WTC11 (cell line): ENCODE data around the gene TRIM62. TPM values are rescaled to one million over a fixed set of nuclear protein-coding genes. Genes with fewer than 3 reads are reported as not detected.

Experiments
- ATAC-seq: fragments of 200-7000 bp; cut with Tn5 transposase; 2 replicates; pipeline ENCODE4 v1.10.0; 2021; ENCODE audit warnings: mild to moderate bottlenecking, moderate library complexity
- CTCF ChIA-PET: fragments of 300-600 bp; sonication (Branson Sonifier 250); formaldehyde crosslinking; loops from one replicate; lab custom pipeline; 2021; ENCODE audit warnings: antibody characterized with exemption; lab: Charles Lee
- POLR2A ChIA-PET: fragments of 350-600 bp; sonication (Branson Sonifier 250); formaldehyde crosslinking; loops from one replicate; lab custom pipeline; 2021; ENCODE audit warnings: antibody characterized with exemption; lab: Charles Lee
- DNase-seq: peaks from one replicate; pipeline ENCODE4 v3.0.0; 2021; ENCODE audit warnings: low spot score
- H3K27ac Mint-ChIP-seq: 2 replicates; pipeline ENCODE4 v1.8.0; 2021; ENCODE audit warnings: mixed read lengths
- H3K27me3 Mint-ChIP-seq: 2 replicates; pipeline ENCODE4 v1.8.0; 2021; ENCODE audit warnings: low read depth, mild to moderate bottlenecking, moderate library complexity, mixed read lengths
- H3K36me3 Mint-ChIP-seq: 2 replicates; pipeline ENCODE4 v1.8.0; 2021; ENCODE audit warnings: mixed read lengths
- H3K4me1 Mint-ChIP-seq: 2 replicates; pipeline ENCODE4 v1.8.0; 2022; ENCODE audit warnings: mixed read lengths
- H3K4me3 Mint-ChIP-seq: 2 replicates; pipeline ENCODE4 v1.8.0; 2021; ENCODE audit warnings: mild to moderate bottlenecking, moderate library complexity, mixed read lengths
- H3K9me3 Mint-ChIP-seq: 2 replicates; pipeline ENCODE4 v1.8.0; 2021; ENCODE audit warnings: mixed read lengths
- CREM ChIP-seq: sonication (generic); formaldehyde crosslinking; IDR thresholded peaks from 2 replicates; pipeline ENCODE4 v1.8.1; 2022; ENCODE audit warnings: mild to moderate bottlenecking, missing genetic modification reagents, moderate library complexity
- ELF4 ChIP-seq: sonication (generic); formaldehyde crosslinking; IDR thresholded peaks from 2 replicates; pipeline ENCODE4 v1.8.1; 2022; ENCODE audit warnings: low read depth, mild to moderate bottlenecking, moderate library complexity, missing genetic modification reagents
- NR2C2 ChIP-seq: sonication (generic); formaldehyde crosslinking; IDR thresholded peaks from 2 replicates; pipeline ENCODE4 v1.8.0; 2022; ENCODE audit warnings: mild to moderate bottlenecking, missing genetic modification reagents
- OVOL2 ChIP-seq: fragments of 250-450 bp; sonication (Bioruptor Pico); IDR thresholded peaks from 2 replicates; pipeline ENCODE4 v1.9.0; 2021; ENCODE audit warnings: mild to moderate bottlenecking, borderline replicate concordance
- PRRX2 ChIP-seq: fragments of 250-450 bp; sonication (Bioruptor Pico); IDR thresholded peaks from 2 replicates; pipeline ENCODE4 v1.8.0; 2021; ENCODE audit warnings: mild to moderate bottlenecking
- RELA ChIP-seq: sonication (generic); formaldehyde crosslinking; IDR thresholded peaks from 2 replicates; pipeline ENCODE4 v1.8.1; 2022; ENCODE audit warnings: missing genetic modification reagents, mild to moderate bottlenecking, borderline replicate concordance
- TP53 ChIP-seq: sonication (generic); formaldehyde crosslinking; IDR thresholded peaks from 2 replicates; pipeline ENCODE4 v1.8.1; 2023; ENCODE audit warnings: mild to moderate bottlenecking, missing genetic modification reagents
- ZNF121 ChIP-seq: sonication (generic); formaldehyde crosslinking; IDR thresholded peaks from 2 replicates; pipeline ENCODE4 v1.8.0; 2023; ENCODE audit warnings: missing genetic modification reagents
- ZNF263 ChIP-seq: sonication (generic); formaldehyde crosslinking; IDR thresholded peaks from 2 replicates; pipeline ENCODE4 v1.8.1; 2022; ENCODE audit warnings: low read depth, mild to moderate bottlenecking, moderate library complexity, missing genetic modification reagents
- ZNF396 ChIP-seq: fragments of 250-450 bp; sonication (Bioruptor Pico); IDR thresholded peaks from 2 replicates; pipeline ENCODE4 v1.8.0; 2021; ENCODE audit warnings: mild to moderate bottlenecking, moderate library complexity, borderline replicate concordance
- total RNA-seq: library from RNA; stranded (reverse); gene quantifications from 3 replicates; pipeline ENCODE4 v1.2.3, GENCODE V29; 2021
- TF ChIP-seq, protein P1 (sequence below): fragments of 250-450 bp; sonication (Bioruptor Pico); IDR thresholded peaks from 2 replicates; pipeline ENCODE4 v1.9.0; 2021; ENCODE audit warnings: mild to moderate bottlenecking, borderline replicate concordance
- TF ChIP-seq, protein P2 (sequence below): sonication (generic); formaldehyde crosslinking; conservative IDR thresholded peaks from 2 replicates; pipeline ENCODE4 v1.8.1; 2023; ENCODE audit warnings: mild to moderate bottlenecking, low read depth, missing genetic modification reagents, moderate library complexity
- TF ChIP-seq, protein P3 (sequence below): fragments of 250-450 bp; sonication (Bioruptor Pico); IDR thresholded peaks from 2 replicates; pipeline ENCODE4 v1.8.0; 2021; ENCODE audit warnings: mild to moderate bottlenecking
- TF ChIP-seq, protein P4 (sequence below): sonication (generic); formaldehyde crosslinking; IDR thresholded peaks from 2 replicates; pipeline ENCODE4 v1.8.1; 2022; ENCODE audit warnings: mild to moderate bottlenecking, missing genetic modification reagents, moderate library complexity, borderline replicate concordance
- TF ChIP-seq, protein P5 (sequence below): sonication (generic); formaldehyde crosslinking; IDR thresholded peaks from 2 replicates; pipeline ENCODE4 v1.8.0; 2022; ENCODE audit warnings: mild to moderate bottlenecking, missing genetic modification reagents
- TF ChIP-seq, protein P6 (sequence below): sonication (generic); formaldehyde crosslinking; IDR thresholded peaks from 2 replicates; pipeline ENCODE4 v1.8.0; 2022; ENCODE audit warnings: mild to moderate bottlenecking, missing genetic modification reagents

The TRIM62 gene
- total RNA-seq, 1 experiment from 2014 or later, result 13.6 TPM

DNA sequence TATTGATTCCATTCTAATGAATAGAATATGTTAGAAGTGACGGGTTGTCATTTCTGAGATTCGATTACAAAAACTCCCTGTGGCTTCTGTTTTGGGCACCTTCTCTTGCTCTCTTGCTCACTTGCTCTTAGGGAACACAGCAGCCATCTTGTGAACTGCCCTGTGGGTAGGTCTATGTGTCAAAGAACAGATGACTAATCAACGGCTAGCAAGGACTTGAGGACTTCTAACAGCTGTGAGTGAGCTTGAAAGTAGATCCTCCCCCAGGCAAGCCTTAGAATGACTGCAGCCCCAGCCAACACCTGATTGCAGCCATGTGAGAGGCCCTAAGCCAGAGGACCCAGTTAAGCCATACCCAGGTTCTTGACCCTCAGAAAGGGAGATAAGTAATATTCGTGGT, 51.5 kb downstream of the TRIM62 start (continued):
- TF ChIP-seq, protein P1, sequence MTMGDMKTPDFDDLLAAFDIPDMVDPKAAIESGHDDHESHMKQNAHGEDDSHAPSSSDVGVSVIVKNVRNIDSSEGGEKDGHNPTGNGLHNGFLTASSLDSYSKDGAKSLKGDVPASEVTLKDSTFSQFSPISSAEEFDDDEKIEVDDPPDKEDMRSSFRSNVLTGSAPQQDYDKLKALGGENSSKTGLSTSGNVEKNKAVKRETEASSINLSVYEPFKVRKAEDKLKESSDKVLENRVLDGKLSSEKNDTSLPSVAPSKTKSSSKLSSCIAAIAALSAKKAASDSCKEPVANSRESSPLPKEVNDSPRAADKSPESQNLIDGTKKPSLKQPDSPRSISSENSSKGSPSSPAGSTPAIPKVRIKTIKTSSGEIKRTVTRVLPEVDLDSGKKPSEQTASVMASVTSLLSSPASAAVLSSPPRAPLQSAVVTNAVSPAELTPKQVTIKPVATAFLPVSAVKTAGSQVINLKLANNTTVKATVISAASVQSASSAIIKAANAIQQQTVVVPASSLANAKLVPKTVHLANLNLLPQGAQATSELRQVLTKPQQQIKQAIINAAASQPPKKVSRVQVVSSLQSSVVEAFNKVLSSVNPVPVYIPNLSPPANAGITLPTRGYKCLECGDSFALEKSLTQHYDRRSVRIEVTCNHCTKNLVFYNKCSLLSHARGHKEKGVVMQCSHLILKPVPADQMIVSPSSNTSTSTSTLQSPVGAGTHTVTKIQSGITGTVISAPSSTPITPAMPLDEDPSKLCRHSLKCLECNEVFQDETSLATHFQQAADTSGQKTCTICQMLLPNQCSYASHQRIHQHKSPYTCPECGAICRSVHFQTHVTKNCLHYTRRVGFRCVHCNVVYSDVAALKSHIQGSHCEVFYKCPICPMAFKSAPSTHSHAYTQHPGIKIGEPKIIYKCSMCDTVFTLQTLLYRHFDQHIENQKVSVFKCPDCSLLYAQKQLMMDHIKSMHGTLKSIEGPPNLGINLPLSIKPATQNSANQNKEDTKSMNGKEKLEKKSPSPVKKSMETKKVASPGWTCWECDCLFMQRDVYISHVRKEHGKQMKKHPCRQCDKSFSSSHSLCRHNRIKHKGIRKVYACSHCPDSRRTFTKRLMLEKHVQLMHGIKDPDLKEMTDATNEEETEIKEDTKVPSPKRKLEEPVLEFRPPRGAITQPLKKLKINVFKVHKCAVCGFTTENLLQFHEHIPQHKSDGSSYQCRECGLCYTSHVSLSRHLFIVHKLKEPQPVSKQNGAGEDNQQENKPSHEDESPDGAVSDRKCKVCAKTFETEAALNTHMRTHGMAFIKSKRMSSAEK (CRISPR knock-in tag), result no peak
- TF ChIP-seq ZNF396 (CRISPR knock-in tag) (no peak), ELF4 (CRISPR knock-in tag) (no peak), ZNF121 (CRISPR knock-in tag) (no peak), CREM (CRISPR knock-in tag) (no peak)
- TF ChIP-seq, protein P2, sequence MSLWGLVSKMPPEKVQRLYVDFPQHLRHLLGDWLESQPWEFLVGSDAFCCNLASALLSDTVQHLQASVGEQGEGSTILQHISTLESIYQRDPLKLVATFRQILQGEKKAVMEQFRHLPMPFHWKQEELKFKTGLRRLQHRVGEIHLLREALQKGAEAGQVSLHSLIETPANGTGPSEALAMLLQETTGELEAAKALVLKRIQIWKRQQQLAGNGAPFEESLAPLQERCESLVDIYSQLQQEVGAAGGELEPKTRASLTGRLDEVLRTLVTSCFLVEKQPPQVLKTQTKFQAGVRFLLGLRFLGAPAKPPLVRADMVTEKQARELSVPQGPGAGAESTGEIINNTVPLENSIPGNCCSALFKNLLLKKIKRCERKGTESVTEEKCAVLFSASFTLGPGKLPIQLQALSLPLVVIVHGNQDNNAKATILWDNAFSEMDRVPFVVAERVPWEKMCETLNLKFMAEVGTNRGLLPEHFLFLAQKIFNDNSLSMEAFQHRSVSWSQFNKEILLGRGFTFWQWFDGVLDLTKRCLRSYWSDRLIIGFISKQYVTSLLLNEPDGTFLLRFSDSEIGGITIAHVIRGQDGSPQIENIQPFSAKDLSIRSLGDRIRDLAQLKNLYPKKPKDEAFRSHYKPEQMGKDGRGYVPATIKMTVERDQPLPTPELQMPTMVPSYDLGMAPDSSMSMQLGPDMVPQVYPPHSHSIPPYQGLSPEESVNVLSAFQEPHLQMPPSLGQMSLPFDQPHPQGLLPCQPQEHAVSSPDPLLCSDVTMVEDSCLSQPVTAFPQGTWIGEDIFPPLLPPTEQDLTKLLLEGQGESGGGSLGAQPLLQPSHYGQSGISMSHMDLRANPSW (CRISPR knock-in tag), result no peak

DNA sequence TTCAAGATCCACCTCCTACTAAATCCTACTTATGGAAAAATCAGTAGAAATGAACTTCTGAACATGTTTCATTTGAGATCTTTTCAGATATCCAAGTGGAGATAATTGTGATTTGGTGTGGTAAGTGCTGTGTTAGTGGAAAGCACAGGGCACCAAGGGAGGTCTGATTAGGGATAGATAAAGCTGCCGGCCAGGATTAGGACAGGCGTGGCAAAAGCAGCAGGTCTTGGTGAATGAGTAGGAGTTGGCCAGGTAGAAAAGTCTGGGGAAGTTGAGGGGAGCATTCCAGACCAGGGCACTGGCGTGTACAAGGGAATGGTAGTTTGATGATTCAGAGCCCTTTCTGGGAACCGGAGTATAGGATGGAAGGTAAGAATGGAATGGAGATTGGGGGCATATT, 53.1 kb downstream of the TRIM62 start:
- Mint-ChIP-seq H3K27me3 (peaks cover 20% of the 10 kb centered on the region), H3K9me3 (peaks cover 8% of the 10 kb centered on the region), H3K4me3 (peak overlapping the region; percentile 7), H3K36me3 (peaks cover 7% of the 10 kb centered on the region; the same call in 1 of the 2 replicates), H3K27ac (no peak overlapping the region), H3K4me1 (peaks cover 19% of the 10 kb centered on the region)
- no peak for TF ChIP-seq ZNF263 (CRISPR knock-in tag)
- TF ChIP-seq, protein P3, sequence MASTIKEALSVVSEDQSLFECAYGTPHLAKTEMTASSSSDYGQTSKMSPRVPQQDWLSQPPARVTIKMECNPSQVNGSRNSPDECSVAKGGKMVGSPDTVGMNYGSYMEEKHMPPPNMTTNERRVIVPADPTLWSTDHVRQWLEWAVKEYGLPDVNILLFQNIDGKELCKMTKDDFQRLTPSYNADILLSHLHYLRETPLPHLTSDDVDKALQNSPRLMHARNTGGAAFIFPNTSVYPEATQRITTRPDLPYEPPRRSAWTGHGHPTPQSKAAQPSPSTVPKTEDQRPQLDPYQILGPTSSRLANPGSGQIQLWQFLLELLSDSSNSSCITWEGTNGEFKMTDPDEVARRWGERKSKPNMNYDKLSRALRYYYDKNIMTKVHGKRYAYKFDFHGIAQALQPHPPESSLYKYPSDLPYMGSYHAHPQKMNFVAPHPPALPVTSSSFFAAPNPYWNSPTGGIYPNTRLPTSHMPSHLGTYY (CRISPR knock-in tag), result no peak
- TF ChIP-seq RELA, result no peak
- TF ChIP-seq PRRX2, result no peak
- TF ChIP-seq, protein P4, sequence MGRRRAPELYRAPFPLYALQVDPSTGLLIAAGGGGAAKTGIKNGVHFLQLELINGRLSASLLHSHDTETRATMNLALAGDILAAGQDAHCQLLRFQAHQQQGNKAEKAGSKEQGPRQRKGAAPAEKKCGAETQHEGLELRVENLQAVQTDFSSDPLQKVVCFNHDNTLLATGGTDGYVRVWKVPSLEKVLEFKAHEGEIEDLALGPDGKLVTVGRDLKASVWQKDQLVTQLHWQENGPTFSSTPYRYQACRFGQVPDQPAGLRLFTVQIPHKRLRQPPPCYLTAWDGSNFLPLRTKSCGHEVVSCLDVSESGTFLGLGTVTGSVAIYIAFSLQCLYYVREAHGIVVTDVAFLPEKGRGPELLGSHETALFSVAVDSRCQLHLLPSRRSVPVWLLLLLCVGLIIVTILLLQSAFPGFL (CRISPR knock-in tag), result no peak
- TF ChIP-seq TP53 (CRISPR knock-in tag), result no peak
- TF ChIP-seq, protein P5, sequence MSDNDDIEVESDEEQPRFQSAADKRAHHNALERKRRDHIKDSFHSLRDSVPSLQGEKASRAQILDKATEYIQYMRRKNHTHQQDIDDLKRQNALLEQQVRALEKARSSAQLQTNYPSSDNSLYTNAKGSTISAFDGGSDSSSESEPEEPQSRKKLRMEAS, result no peak
- TF ChIP-seq NR2C2, result no peak
- TF ChIP-seq OVOL2 (CRISPR knock-in tag), result no peak
- TF ChIP-seq, protein P6, sequence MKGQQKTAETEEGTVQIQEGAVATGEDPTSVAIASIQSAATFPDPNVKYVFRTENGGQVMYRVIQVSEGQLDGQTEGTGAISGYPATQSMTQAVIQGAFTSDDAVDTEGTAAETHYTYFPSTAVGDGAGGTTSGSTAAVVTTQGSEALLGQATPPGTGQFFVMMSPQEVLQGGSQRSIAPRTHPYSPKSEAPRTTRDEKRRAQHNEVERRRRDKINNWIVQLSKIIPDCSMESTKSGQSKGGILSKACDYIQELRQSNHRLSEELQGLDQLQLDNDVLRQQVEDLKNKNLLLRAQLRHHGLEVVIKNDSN (CRISPR knock-in tag), result no peak
- no peak for ATAC-seq
- CTCF ChIA-PET, result interaction anchor here (8.1 kb wide), 1 partner anchor 11 kb away, joined by 117 read pairs; no protein-coding TSS in a partner anchor
- DNase-seq, result no peak
- POLR2A ChIA-PET, result no interaction called here
